Measurements from ENCODE around the gene MFAP3.
"Not testable (repeated sequence)": the region's sequence is repeated elsewhere in the genome, so short reads cannot be mapped to it uniquely, and the experiment has no call there.

The MFAP3 gene

DNA sequence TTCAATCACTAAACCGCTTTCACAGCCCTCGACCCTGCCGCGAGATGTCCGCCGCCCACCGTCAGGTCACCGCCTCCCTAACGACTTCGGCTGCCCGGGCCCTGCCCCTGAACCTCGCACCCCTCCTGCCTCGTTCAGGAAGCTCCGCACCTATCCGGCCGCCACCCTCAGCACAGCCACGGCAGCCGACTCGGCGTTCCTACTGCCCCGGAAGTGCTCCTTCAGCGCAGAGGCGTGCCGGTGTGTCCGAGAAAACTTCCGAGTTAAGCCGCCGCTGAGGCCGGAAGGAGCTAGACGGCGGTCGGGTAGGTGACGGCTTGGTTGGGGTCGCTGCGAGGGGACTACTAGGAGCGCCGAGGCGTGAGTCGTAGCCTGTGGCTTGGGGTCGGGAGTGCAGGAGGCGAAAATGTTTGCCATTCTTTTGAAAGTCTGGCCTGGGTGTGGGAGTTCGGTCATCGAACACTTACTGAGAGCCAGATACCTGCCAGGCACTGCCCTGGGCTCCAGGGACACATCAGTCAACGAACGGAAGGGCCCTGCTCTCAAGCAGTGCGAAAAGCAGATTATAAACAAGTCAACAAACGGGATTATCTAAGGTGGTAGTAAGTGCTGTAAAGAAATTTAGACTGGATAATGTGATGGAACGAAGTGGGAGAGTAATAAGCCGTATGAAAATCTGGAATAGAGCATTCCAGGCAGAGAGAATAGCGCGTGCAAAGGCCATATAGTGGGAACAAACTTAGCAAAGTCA, at the start of gene MFAP3, which contains the start of gene FAM114A2:
Gene MFAP3 (plus strand): TSS at position 261 of the 751 bp plus-strand sequence. CDS start 10,756 bp downstream, outside the sequence.
Gene FAM114A2 (minus strand): TSS at position 204 of the 751 bp plus-strand sequence. CDS start 3,957 bp downstream, outside the sequence.
- DNase-seq: peak; percentile 98

DNA sequence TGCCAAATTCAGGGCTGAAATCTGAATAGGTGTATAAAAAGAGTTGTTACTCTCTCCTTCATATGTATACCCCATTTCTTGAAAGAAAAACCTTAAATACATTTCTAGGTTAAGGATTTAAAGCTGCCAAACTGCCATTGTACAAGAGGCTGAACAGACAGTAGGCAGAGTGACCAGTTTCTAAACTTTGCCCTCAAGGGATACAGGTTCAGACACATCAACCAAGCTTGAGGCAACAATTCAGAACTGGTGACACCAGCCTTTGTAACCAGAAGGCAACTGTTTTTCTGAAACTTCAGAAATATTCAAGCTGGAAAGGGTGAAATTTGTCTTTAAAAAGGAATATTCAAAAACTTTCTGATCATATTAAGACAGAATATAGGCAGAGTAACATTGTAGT, 47.6 kb upstream of the MFAP3 start:
- DNase-seq: no peak

DNA sequence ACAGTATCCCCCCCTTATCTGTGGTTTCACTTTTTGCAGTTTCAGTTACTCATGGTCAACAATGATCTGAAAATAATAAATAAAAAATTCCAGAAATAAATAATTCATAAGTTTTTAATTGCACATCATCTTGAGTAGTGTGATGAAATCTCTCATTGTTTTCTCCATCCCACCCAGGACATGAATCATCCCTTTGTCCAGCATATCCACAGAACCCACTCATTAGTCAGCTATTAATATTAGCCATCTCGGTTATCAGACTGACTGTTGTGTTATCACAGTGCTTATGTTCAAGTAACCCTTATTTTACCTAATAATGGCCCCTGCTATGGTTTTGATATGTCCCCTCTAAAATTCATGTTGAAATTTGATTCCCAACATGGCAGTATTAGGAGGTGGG, 40.8 kb upstream of the MFAP3 start:
- no peak for DNase-seq

DNA sequence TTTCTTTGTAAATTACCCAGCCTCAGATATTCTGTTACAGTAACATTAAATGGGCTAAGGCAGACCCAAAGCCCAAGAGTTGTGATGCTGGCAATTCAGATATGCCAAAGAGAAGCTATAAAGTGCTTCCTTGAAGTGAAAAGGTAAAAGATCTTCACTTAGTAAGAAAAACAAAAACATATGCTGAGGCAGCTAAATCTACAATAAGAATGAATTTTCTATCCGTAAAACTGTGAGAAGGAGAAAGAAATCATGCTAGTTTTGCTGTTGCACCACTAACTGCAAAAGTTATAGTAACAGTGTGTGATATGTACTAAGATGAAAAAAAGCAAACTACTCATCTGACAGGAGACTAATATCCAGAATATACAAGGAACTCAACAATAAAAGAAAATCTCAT, 40.0 kb upstream of the MFAP3 start:
- no peak for DNase-seq

DNA sequence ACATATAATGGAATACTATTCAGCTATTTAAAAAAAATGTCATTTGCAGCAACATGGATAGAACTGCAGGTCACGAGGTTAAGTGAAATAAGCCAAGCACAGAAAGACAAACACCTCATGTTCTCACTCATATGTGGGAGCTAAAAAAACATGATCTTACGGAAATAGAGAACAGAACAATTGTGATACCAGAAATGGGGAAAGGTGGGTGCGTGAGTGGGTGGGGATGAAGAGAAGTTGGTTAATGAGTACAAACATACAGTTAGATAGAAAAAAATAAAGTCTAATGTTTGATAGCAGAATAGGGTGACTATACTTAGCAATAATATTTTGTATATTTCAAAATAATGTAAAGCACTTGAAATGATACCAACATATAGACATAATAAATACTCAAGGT, 38.8 kb upstream of the MFAP3 start:
- DNase-seq: no peak

DNA sequence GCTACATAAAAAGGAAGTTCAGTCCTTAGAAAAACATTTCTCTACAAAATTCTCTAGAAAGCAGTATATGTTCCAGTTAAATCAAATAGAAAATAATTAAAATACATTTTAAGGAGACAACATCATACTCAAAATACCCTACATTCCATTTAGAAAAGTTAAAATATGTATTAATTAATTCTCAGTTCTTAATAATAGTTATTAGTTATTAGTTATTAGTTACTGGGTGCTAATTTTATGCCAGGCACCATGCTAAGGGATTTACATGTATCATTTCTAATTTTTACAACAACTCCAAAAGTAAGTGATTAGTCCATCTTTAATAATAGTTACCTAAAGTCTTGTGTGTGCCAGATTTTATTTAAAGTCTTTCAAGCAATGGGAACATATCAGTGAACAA, 38.1 kb upstream of the MFAP3 start:
- no peak for DNase-seq

DNA sequence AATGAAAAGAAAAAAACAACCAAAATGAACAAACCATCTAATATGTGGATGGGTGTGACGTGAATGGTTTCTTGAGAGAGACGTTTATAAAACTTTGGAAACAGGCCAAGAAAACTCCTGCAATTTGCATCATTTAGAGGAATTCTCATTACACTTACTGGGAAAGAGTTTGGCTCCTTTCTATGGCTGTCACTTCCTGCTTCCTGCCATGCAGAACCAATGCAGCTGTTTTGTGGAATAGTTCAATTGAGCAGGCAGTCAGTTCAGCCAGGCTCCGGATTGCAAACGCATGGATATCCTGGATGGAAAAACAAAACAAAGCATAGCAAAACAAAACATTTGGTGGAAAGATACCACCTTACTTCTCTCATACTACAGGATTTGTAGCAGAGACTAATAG, 36.7 kb upstream of the MFAP3 start:
- no peak for DNase-seq

DNA sequence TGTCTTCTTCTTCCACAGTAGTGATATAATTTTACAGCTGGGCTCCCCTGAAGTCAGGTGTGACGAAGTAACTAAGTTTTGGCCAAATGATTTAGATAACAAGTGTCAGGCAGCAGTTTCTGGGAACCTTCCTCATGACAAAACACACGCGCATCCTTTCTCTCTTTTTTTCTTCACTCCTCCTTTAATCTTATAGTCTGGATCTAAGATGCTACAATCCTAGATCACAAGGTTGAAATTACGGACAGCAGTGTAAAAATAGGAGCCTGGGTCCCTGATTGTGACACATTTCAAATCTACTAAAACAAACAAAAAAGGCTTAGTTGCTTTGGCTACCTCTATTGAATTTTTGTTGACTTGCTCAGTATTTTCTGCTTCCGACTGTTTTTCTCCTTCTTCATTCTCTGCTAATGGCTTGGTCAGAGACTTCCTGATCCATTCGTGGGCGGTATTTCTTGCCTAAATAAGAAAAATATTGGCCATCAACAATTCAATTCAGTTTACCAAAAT, 36.2 kb upstream of the MFAP3 start:
- no peak for DNase-seq

DNA sequence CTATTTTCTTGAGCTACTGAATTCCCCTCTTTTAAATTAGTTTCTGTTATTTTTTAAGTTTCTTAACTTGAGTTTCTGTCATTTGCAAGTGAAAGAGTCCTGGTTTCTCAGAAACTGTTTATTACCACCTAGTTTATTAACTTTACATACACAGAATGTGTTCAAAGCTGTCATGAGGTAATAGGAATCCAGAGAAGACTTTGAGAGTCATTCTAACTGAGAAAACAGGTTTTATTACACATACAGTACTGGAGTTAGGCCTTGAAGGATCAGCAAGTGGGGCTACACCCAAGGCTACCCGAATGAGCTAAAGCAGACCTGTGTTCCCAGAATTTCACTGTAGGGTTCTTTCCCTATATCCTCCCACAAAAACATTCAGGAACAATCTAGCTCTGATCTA, 33.1 kb upstream of the MFAP3 start:
- no peak for DNase-seq

DNA sequence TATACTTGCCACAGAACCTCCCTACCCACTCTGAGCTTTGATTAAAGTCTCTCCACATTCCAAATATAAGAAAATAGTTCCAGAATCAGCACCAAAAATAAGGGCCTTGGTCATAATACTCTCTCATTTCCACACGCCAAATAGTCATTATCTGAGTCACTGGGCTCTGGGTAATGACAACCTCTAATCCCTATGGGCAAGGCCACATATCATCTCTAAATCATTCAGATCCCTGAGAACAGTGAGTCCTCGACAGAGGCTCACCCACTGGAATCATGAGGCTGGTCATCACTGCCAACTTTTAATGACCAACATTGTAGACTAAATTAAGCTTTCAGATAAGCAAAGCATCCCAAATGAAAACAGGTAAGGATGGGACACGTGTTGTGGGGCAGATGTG, 28.1 kb upstream of the MFAP3 start:
- DNase-seq: no peak

DNA sequence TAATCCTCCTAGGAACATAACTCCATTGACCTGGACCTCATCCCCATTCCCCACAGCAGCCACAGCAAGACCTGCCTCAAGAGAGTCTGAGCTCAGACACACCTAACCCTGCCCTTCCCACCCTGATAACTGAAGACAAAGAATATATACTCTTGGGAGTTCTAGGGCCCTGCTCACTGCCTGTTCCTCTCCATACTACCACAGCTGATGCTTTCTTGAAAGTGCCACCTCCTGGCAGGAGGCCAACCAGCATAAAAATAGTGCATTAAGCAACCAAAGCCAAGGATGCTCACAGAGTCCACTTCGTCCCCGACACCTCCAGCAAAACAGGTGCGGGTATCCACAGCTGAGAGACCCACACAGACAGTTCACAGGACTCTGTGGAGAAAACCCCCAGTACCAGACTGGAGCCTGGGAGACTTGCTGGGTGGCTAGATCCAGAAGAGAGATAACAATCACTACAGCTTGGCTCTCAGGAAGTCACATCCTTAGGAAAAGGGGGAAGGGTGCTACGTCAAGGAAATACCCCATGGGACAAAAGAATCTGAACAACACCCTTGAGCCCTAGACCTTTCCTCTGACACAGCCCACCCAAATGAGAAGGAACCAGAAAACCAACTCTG, 23.6 kb upstream of the MFAP3 start:
- no peak for DNase-seq

DNA sequence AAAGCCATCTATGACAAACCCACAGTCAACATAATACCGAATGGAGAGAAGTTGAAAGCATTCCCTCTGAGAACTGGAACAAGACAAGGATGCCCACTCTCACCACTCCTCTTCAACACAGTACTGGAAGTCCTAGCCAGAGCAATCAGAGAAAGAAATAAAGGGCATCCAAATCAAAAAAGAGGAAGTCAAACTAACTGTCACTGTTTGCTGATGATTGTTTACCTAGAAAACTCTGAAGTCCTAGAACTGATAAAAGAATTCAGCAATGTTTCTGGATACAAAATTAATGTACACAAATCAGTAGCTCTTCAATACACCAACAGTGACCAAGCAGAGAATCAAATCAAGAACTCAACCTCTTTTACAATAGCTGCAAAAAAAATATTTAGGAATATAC, 19.8 kb upstream of the MFAP3 start:
- not testable (repeated sequence) for DNase-seq

DNA sequence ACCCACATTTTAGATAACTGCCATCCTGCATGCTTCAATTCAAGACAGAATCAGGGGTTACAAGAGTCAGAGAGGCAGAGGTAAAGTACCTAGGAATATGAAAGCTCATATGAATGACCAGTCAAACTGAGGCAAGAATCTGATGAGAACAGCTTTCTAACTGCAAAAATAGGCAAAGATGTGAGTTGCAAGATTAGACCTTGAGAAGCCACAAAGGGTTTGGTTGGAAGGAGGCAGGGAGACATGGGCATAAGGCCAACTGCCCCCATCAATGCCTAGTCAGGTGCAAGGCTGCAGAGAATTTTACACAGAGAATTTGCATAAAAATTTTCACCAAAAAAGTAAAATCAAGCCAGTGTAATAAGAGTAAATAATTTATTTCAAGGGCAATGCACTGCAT, 12.8 kb upstream of the MFAP3 start:
- no peak for DNase-seq

DNA sequence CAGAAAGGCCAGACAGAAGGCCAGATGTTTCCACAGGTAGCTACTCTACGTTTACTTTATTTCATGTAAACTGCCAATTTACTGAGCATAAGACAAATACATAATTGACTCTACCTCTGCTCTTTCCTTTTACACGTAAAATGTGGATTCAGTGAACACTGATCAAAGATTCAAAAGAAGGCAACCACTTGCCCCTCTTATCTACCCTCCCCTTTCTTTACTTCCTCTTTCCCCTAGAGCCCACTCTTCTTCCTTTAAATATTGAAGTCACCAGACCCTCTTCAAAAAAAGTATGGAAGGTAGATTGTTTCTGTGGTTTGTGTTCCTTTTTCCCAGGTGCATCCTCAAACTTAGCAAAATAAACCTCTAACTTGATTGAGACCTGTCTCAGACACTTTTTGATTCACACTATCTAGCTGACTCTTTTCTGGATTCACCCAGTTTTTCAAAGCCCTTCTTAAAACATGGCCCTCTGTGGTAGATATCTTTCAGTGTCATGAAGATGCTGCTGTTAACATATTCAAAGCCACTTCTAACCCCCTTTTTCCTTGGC, 6.8 kb upstream of the MFAP3 start:
- no peak for DNase-seq

DNA sequence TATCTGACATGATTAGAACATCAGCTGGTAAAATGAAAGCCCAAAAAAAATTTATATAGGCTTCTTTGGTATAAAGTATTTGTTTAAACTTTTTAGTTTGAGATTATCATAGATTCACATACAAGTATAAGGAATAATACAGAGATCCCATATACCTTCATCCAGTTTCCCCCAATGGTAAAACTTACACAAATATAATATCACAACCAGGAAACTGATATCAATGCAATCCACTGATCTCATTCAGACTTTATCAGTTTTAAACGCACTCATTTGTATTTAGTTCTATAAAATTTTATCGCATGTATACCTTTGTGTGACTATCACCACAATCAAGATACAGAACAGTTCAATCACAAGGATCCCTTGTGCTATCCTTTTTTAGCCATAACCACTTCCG, 3.8 kb upstream of the MFAP3 start:
- DNase-seq: no peak

DNA sequence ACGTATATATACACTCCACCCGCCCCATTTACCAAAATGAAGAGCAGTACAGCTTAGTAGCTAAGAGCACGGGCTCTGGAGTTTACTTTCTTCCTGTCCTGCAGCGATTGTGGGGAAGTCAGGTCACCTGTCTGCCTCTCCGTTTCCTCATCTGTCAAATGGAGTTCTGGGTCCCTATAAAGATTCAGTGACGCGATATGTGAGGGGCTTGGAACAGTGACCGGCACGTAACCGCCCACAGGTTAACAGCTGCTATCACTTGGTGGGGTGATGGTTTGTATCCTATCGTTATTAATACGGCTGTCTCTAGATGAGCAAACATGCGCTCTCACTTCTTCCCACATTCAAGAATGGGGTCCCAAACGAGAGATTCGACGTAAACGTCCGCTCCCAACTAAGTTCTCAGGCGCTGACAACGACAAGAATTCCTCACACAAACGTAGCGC, 483 bp upstream of the MFAP3 start:
- no peak for DNase-seq

DNA sequence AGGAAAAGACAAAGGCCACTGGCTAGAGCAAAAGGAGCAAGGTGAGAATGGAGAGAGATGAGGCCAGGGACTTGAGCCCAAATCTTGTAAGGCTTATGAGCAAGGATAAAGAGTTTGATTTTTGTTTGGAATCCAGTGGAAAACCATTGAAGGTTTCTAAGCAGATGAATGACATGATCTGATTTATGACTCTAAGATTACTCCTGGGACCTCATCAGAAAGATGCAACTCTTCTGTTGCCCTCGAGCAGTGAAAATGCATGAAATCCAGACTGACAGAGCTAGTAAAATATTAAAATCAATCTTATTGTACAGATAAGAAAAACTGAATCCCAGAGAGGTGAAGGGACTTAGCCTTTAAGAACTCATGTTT, 677 bp downstream of the MFAP3 start:
- DNase-seq: no peak

DNA sequence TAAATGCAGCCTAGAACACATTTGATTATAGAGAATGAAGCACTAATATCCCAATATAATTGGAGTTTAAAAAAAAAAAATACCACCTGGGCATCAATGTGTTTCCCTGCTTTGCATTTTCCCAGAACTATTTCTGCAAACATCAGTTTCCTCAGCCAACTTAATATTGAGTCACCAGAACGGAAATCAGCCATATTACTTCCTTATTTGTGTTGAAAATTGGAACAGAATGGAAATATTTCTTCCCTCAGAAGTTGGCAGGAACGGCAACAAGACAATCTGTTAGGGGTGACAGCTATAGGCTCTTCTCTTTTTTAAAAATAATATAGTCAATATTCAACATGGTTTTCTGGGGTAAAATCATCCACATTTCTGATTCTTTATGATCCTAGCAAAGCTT, 4.0 kb downstream of the MFAP3 start:
- DNase-seq: no peak

DNA sequence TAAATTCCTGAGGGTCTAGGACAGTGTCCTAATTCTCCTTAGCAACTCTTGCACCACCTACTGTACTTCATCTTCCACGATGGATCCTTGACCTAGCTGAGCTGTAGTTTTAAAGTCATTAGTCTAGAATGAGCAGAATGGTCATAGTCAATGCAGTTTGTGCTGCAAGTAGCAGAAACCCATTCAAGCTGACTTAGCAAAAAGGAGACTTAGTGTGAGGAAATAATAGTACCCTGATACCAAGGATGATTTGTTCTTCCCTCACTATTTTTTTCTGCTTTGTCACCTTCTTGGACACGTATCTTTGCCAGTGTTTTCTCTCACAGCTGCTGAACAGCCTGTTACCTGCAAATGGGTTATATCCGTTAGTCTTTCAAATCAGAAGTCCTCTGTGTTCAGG, 5.3 kb downstream of the MFAP3 start:
- DNase-seq: no peak

DNA sequence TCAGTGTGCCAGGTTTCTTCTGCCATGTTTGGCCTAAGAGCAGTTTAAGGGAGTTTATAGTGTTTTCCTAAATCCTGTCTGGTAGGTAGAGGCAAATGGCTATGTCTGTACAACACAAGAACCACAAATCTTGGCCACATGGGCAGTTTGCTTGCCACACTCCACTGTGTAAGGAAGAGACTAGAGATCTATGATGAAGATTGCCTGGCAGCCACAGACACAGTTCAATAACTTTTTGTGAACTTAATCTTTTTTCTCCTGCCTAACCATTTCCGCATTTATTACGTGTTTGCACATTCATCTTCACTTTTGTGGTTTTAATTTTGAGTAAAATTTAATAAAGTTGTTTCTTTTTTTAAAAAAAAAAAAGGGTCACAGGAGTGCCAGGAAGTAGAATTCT, 5.8 kb downstream of the MFAP3 start:
- no peak for DNase-seq

DNA sequence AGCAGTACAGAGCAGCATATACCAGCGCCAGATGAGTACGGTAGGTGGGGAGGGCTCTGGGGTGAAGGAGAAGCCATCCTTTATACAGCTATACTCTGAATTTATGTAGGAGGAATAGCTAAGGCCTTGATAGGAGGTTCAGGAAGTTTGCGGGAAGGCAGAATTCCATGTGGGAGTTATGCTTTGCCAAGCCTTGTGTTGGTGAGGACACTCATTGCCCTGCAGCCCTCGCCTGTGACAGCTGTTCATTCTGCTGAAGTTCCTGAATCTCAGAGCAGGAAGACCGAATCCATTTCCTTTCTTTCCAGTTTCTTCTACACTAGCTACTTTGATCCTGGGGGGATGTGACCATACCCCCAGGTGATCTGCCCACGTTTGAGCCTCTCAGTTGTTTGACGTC, 7.7 kb downstream of the MFAP3 start:
- no peak for DNase-seq

DNA sequence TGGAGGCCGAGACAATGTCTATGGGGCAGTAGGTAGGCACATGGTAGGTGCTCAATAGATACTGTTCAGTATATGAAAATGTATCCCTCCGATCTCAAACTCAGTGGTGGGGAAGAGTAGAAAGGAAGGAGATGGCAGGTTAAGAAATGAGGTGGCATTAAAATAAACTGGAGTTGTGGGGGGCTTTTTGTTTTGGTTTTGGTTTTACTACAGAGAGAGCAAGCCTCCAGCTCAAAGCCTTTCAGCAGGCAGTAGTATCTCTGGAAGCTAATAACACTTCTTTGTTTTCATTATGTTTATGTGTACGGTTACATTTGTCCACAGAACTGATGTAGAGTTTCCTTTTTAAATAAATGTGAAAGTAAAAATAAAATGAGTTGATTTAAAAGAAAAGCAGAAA, 8.6 kb downstream of the MFAP3 start:
- no peak for DNase-seq

DNA sequence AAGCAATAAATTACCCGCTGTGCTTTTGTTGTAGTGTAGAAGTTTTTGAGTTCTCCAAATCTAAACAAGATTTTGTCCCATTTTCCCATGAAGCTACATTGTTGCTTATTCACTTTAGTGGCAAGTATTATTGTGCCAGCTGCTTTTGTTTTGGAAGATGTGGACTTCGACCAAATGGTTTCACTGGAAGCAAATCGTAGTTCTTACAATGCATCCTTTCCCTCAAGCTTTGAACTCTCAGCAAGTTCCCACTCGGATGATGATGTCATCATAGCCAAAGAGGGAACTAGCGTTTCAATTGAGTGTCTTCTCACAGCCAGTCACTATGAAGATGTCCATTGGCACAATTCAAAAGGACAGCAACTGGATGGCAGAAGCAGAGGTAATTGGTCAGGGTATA, 10.9 kb downstream of the MFAP3 start:
- no peak for DNase-seq

DNA sequence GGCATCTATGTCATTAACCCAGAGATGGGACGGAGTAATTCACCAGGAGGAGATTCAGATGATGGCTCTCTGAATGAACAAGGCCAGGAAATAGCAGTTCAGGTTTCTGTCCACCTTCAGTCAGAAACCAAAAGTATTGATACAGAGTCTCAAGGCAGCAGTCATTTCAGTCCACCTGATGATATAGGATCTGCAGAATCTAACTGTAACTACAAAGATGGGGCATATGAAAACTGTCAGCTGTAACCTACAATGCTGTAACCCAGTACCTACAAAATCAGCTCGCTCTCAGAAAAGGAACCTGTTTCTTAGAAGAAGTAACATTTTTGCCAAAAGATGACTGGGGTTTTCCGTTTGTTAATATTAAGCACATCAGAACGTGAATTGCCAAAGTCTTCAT, 14.7 kb downstream of the MFAP3 start:
- no peak for DNase-seq

All from islet precursor cell (in vitro differentiated cells).